H1 (cell line): ENCODE results near the gene CAMTA1. TPM values are rescaled to one million over a fixed set of nuclear protein-coding genes. Genes with fewer than 3 reads are reported as not detected.

Source experiments
- CTCF ChIA-PET: fragments of 300-600 bp; sonication (Branson Sonifier 250); formaldehyde crosslinking; loops from one replicate; lab custom pipeline; 2021; ENCODE audit not compliant: partially characterized antibody; lab: Charles Lee
- POLR2A ChIA-PET: fragments of 300-600 bp; sonication (Branson Sonifier 250); formaldehyde crosslinking; loops from one replicate; lab custom pipeline; 2021; ENCODE audit warnings: inconsistent platforms; ENCODE audit not compliant: partially characterized antibody; lab: Charles Lee
- DNase-seq, 2 experiments: peaks; one replicate each; pipeline versions ENCODE4 v3.0.0 to v3.0.0-alpha.2; 2010 to 2022; ENCODE audit warnings: low spot score in 2 of 2, low read depth in 1 of 2, mixed read lengths in 1 of 2
- FAIRE-seq: peaks from 2 replicates; lab custom pipeline; 2011; peaks lifted over from hg19 to GRCh38; lab: Jason Lieb, UNC
- H2AFZ ChIP-seq: 2 replicates; pipeline ENCODE4 v1.8.1; 2012; ENCODE audit warnings: low read length, inconsistent platforms
- H2AK5ac ChIP-seq: 2 replicates; pipeline ENCODE4 v1.6.1; 2013; ENCODE audit warnings: low read depth, low read length
- H2BK120ac ChIP-seq: replicated peaks from 2 replicates; pipeline ENCODE3; 2013; ENCODE audit warnings: low read depth, low read length, inconsistent platforms
- H2BK12ac ChIP-seq: 2 replicates; pipeline ENCODE4 v1.6.1; 2013; ENCODE audit warnings: low read depth, low read length
- H2BK15ac ChIP-seq: 2 replicates; pipeline ENCODE4 v1.6.1; 2013; ENCODE audit warnings: low read length
- H2BK20ac ChIP-seq: 2 replicates; pipeline ENCODE4 v1.6.1; 2013; ENCODE audit warnings: low read length
- H2BK5ac ChIP-seq: 2 replicates; pipeline ENCODE4 v1.6.1; 2013; ENCODE audit warnings: low read depth, low read length
- H3K14ac ChIP-seq: 2 replicates; pipeline ENCODE4 v1.6.1; 2013; ENCODE audit warnings: inconsistent platforms; ENCODE audit not compliant: insufficient read length
- H3K18ac ChIP-seq: 2 replicates; pipeline ENCODE4 v1.6.1; 2013; ENCODE audit warnings: low read length; ENCODE audit errors: extremely low read depth
- H3K23ac ChIP-seq: 2 replicates; pipeline ENCODE4 v1.6.1; 2013; ENCODE audit warnings: inconsistent platforms; ENCODE audit not compliant: insufficient read length
- H3K23me2 ChIP-seq: 2 replicates; pipeline ENCODE4 v1.6.1; 2013; ENCODE audit warnings: low read depth, low read length
- H3K27ac ChIP-seq: 2 replicates; pipeline ENCODE4 v1.6.1; 2011; ENCODE audit warnings: low read depth, low read length, inconsistent platforms
- H3K27me3 ChIP-seq, 4 experiments: replicated peaks in 1 of 4; 1 replicate in 1 of 4; 2 replicates in 3 of 4; pipeline versions ENCODE4 v1.6.1 to v1.8.1; 2011 to 2013; ENCODE audit warnings: low read length in 3 of 4, mild to moderate bottlenecking in 3 of 4, inconsistent platforms in 2 of 4, mixed read lengths in 2 of 4, moderate library complexity in 1 of 4; ENCODE audit not compliant: control insufficient read depth in 3 of 4, insufficient read depth in 3 of 4; ENCODE audit errors: extremely low read depth in 1 of 4
- H3K36me3 ChIP-seq, 4 experiments: 2 replicates each; pipeline versions ENCODE4 v1.6.1 to v1.8.1; 2011 to 2013; ENCODE audit warnings: mild to moderate bottlenecking in 4 of 4, low read length in 3 of 4, moderate library complexity in 2 of 4, control low read depth in 1 of 4, inconsistent platforms in 1 of 4; ENCODE audit not compliant: insufficient read depth in 4 of 4, control insufficient read depth in 2 of 4
- H3K4ac ChIP-seq: replicated peaks from 2 replicates; pipeline ENCODE3; 2013; ENCODE audit warnings: low read length, low read depth, mixed read lengths, inconsistent platforms; ENCODE audit not compliant: insufficient read length
- H3K4me1 ChIP-seq, 4 experiments: replicated peaks in 1 of 4; 1 replicate in 1 of 4; 2 replicates in 3 of 4; pipeline versions ENCODE4 v1.6.1 to v1.8.1; 2011 to 2013; ENCODE audit warnings: low read length in 3 of 4, inconsistent platforms in 2 of 4, mixed read lengths in 1 of 4; ENCODE audit not compliant: insufficient read depth in 4 of 4, control insufficient read depth in 3 of 4
- H3K4me2 ChIP-seq, 2 experiments: 2 replicates each; pipeline versions ENCODE4 v1.6.1 to v1.8.1; 2011 to 2013; ENCODE audit warnings: low read depth in 2 of 2, low read length in 2 of 2, control low read depth in 1 of 2, inconsistent platforms in 1 of 2, mild to moderate bottlenecking in 1 of 2; ENCODE audit not compliant: insufficient read depth in 1 of 2
- H3K4me3 ChIP-seq, 4 experiments: fragments of 200-600, 300-600 bp in 1 of 4; sonication (generic), shearing (Covaris generic), sonication (Bioruptor Twin) in 1 of 4; 2 replicates each; pipeline versions ENCODE4 v1.5.1 to v1.8.1; 2011 to 2016; ENCODE audit warnings: low read length in 4 of 4, low read depth in 3 of 4, control low read depth in 2 of 4, inconsistent platforms in 2 of 4, mild to moderate bottlenecking in 2 of 4, mixed read lengths in 1 of 4, moderate library complexity in 1 of 4; ENCODE audit not compliant: insufficient read depth in 2 of 4; ENCODE audit errors: extremely low read depth in 1 of 4
- H3K56ac ChIP-seq: replicated peaks from 2 replicates; pipeline ENCODE3; 2013; ENCODE audit warnings: low read depth, mild to moderate bottlenecking, mixed read lengths, low read length, inconsistent platforms; ENCODE audit not compliant: insufficient read length
- H3K79me1 ChIP-seq: 2 replicates; pipeline ENCODE4 v1.6.1; 2013; ENCODE audit warnings: low read depth, low read length, control low read depth
- H3K79me2 ChIP-seq, 2 experiments: 2 replicates each; pipeline versions ENCODE4 v1.6.1 to v1.8.1; 2012 to 2013; ENCODE audit warnings: low read length in 2 of 2, mild to moderate bottlenecking in 2 of 2, inconsistent platforms in 1 of 2; ENCODE audit not compliant: insufficient read depth in 2 of 2, control insufficient read depth in 1 of 2
- H3K9ac ChIP-seq, 4 experiments: replicated peaks in 1 of 4; 1 replicate in 1 of 4; 2 replicates in 3 of 4; pipeline versions ENCODE4 v1.6.1 to v1.8.1; 2011 to 2013; ENCODE audit warnings: low read depth in 3 of 4, low read length in 3 of 4, control low read depth in 2 of 4, mild to moderate bottlenecking in 2 of 4, moderate library complexity in 2 of 4, inconsistent platforms in 1 of 4; ENCODE audit errors: extremely low read depth in 1 of 4
- H3K9me3 ChIP-seq, 2 experiments: 2 replicates each; pipeline versions ENCODE4 v1.6.1 to v1.8.1; 2012 to 2013; ENCODE audit warnings: mild to moderate bottlenecking in 2 of 2, moderate library complexity in 2 of 2, control low read depth in 1 of 2, inconsistent platforms in 1 of 2, low read depth in 1 of 2, low read length in 1 of 2, mixed read lengths in 1 of 2; ENCODE audit not compliant: insufficient read depth in 2 of 2
- H4K20me1 ChIP-seq, 2 experiments: replicated peaks in 1 of 2; 2 replicates each; pipeline versions ENCODE3 to v1.8.1; 2011 to 2013; ENCODE audit warnings: inconsistent platforms in 2 of 2, low read length in 2 of 2, mild to moderate bottlenecking in 1 of 2; ENCODE audit not compliant: insufficient read depth in 2 of 2, control insufficient read depth in 1 of 2
- H4K5ac ChIP-seq: 2 replicates; pipeline ENCODE4 v1.6.1; 2013; ENCODE audit warnings: low read length, low read depth, mixed read lengths, inconsistent platforms; ENCODE audit not compliant: insufficient read length
- H4K8ac ChIP-seq: 2 replicates; pipeline ENCODE4 v1.8.0; 2013; ENCODE audit warnings: mild to moderate bottlenecking, moderate library complexity, low read length, inconsistent platforms; ENCODE audit not compliant: insufficient read depth; ENCODE audit errors: extremely low read depth
- H4K91ac ChIP-seq: replicated peaks from 2 replicates; pipeline ENCODE3; 2013; ENCODE audit warnings: low read length, mixed read lengths, inconsistent platforms; ENCODE audit not compliant: insufficient read length
- ATF2 ChIP-seq: IDR thresholded peaks from 2 replicates; pipeline ENCODE4 v1.6.1; 2012; ENCODE audit warnings: low read length, inconsistent platforms
- BCL11A ChIP-seq, 2 experiments: IDR thresholded peaks; one replicate each; pipeline ENCODE4 v1.6.1; 2011; ENCODE audit warnings: low read depth in 2 of 2, low read length in 2 of 2, mild to moderate bottlenecking in 2 of 2
- CEBPB ChIP-seq: IDR thresholded peaks from 2 replicates; pipeline ENCODE4 v1.6.1; 2012; ENCODE audit warnings: low read depth, low read length
- EP300 ChIP-seq, 2 experiments: IDR thresholded peaks; 1 replicate in 1 of 2; 2 replicates in 1 of 2; pipeline ENCODE4 v1.6.1; 2011 to 2012; ENCODE audit warnings: low read depth in 2 of 2, low read length in 2 of 2, mild to moderate bottlenecking in 2 of 2, borderline replicate concordance in 1 of 2, inconsistent platforms in 1 of 2, moderate library complexity in 1 of 2
- JUN ChIP-seq: IDR thresholded peaks from 2 replicates; pipeline ENCODE4 v1.6.1; 2011; ENCODE audit warnings: low read depth, mild to moderate bottlenecking, improper control_type of control experiment, low read length
- MAX ChIP-seq: IDR thresholded peaks from 2 replicates; pipeline ENCODE4 v1.6.1; 2012; ENCODE audit warnings: inconsistent platforms
- POLR2A ChIP-seq, 2 experiments: IDR thresholded peaks; 1 replicate in 1 of 2; 2 replicates in 1 of 2; pipeline ENCODE4 v1.6.1; 2011; ENCODE audit warnings: low read depth in 2 of 2, low read length in 2 of 2, mild to moderate bottlenecking in 2 of 2; ENCODE audit errors: control extremely low read depth in 1 of 2
- WGBS, 2 experiments: shearing (Covaris generic) in 1 of 2; methylation state at CpG; one replicate each; pipeline versions ENCODE4 v1.1.6 to v1.1.7; 2013 to 2015; ENCODE audit warnings: low lambda C conversion rate in 2 of 2, mixed read lengths in 2 of 2, inconsistent platforms in 1 of 2, low coverage in 1 of 2, missing lambda C conversion rate in 1 of 2; ENCODE audit not compliant: insufficient replicate concordance in 2 of 2, insufficient coverage in 1 of 2, insufficient read length in 1 of 2; ENCODE audit errors: extremely low coverage in 1 of 2, missing lambda C conversion rate in 1 of 2; 5-methylcytosine and 5-hydroxymethylcytosine counted together
- polyA plus RNA-seq, 7 experiments: library from polyadenylated mRNA; depleted of rRNA in 3 of 7; stranded (reverse) in 5 of 7; unstranded in 2 of 7; fragments of >200 nt in 5 of 7; fragments of 200-250 nt in 2 of 7; gene quantifications; 1 replicate in 5 of 7; 2 replicates in 1 of 7; 4 replicates in 1 of 7; pipeline versions ENCODE4 v1.2.1 to v1.2.3, GENCODE V29; 2011 to 2013; ENCODE audit warnings: missing spikeins in 2 of 7, mixed read lengths in 2 of 7
- total RNA-seq: library from RNA; stranded (reverse); fragmentation: NEBNext Ultra II Directional; extraction: Animal tissue kit (Norgen Biotek cat#: 25700); gene quantifications from 2 replicates; pipeline ENCODE4 v1.2.1, GENCODE V29; 2021

The CAMTA1 gene
- total and polyA plus RNA-seq, 2 of the 8 experiments (the other 6 are each of a cell fraction or from before 2014, with no cell fraction given), result 65.0 to 119 TPM

- H2BK120ac ChIP-seq, result no peak overlapping the region
- H3K9me3 ChIP-seq, result 0 out of 4 replicates have a peak, but pooled peaks cover 0 to 2% of the 10 kb centered on the region in 2 experiments
- peaks cover 0 to 9% (median 5%) of the 10 kb centered on the region in 4 experiments; a peak in 5 of 7 replicates for H3K4me1 ChIP-seq
- no peaks in the 10 kb centered on the region for H3K79me1 ChIP-seq
- no peak overlapping the region for H2BK12ac ChIP-seq
- H2BK20ac ChIP-seq, result no peak overlapping the region
- no peak overlapping the region for H3K27ac ChIP-seq
- H3K23me2 ChIP-seq, result peaks cover 16% of the 10 kb centered on the region; the same call in 1 of the 2 replicates
- no peak overlapping the region for H3K18ac ChIP-seq
- H4K5ac ChIP-seq, result no peak overlapping the region
- no peak overlapping the region for H2BK15ac ChIP-seq
- DNase-seq (no peak), FAIRE-seq (no peak)
- no peaks in the 10 kb centered on the region for H3K79me2 ChIP-seq
- ChIA-PET CTCF (interaction anchor here (0.6 to 1.4 kb wide), 3 partner anchors 26 to 90 kb away, joined by 3 to 4 read pairs (median 4); no protein-coding TSS in a partner anchor), POLR2A (no interaction called here)
- no peak overlapping the region for H3K4me2 ChIP-seq
- H3K23ac ChIP-seq, result no peak overlapping the region
- 71% methylated on average over 2 of the region's 2 CpGs; no CpG with 5 or more reads in 1 of the 2 experiments for WGBS, 2 experiments
- H2BK5ac ChIP-seq, result no peak overlapping the region
- H3K9ac ChIP-seq, result no peak overlapping the region
- H2AFZ ChIP-seq, result no peak overlapping the region
- no peak overlapping the region for H2AK5ac ChIP-seq
- no peak overlapping the region for H3K4me3 ChIP-seq
- no peak overlapping the region for H4K91ac ChIP-seq
- no peak overlapping the region for H3K4ac ChIP-seq
- H3K14ac ChIP-seq, result no peak overlapping the region
- H3K36me3 ChIP-seq, result no peaks in the 10 kb centered on the region
- H4K20me1 ChIP-seq, result peaks cover 0 to 1% of the 10 kb centered on the region in 2 experiments
- no peak overlapping the region for H4K8ac ChIP-seq
- no peak overlapping the region for H3K56ac ChIP-seq
- no peaks in the 10 kb centered on the region for H3K27me3 ChIP-seq
- no peak for TF ChIP-seq ATF2
- TF ChIP-seq MAX, result no peak
- TF ChIP-seq EP300 (IDR thresholded peaks at IDR 0.05; ENCODE audit: borderline replicate concordance in 1 of 2, low read depth in 2 of 2, low read length in 2 of 2), result no peak
- TF ChIP-seq CEBPB, result no peak
- TF ChIP-seq JUN, result no peak
- no peak for TF ChIP-seq POLR2A (IDR thresholded peaks at IDR 0.05; ENCODE audit: control extremely low read depth in 1 of 2, low read depth in 2 of 2, low read length in 2 of 2)
- no peak for TF ChIP-seq BCL11A (IDR thresholded peaks at IDR 0.05; ENCODE audit: low read depth in 2 of 2, low read length in 2 of 2)
Measured at GRCh38 chr1:7504438-7504720, 719.1 kb downstream of the CAMTA1 start.
